CD4-positive, alpha-beta T cell (primary cell): ENCODE measurements around the gene SYN1. TPM values are rescaled to one million over a fixed set of nuclear protein-coding genes. Genes with fewer than 3 reads are reported as not detected.

Source experiments
- ATAC-seq: fragments of 200-7000 bp; cut with Tn5 transposase; one replicate; pipeline ENCODE4 v1.10.0; 2022; ENCODE audit warnings: mild to moderate bottlenecking; ENCODE audit not compliant: poor library complexity
- CTCF ChIA-PET: fragments of 350-600 bp; sonication (Branson Sonifier 250); formaldehyde crosslinking; loops from one replicate; lab custom pipeline; 2021; ENCODE audit warnings: antibody characterized with exemption, inconsistent platforms; lab: Charles Lee
- POLR2A ChIA-PET: fragments of 350-600 bp; sonication (Branson Sonifier 250); formaldehyde crosslinking; loops from one replicate; lab custom pipeline; 2021; ENCODE audit warnings: antibody characterized with exemption, inconsistent platforms; lab: Charles Lee
- DNase-seq, 14 experiments: peaks; one replicate each; pipeline ENCODE4 v3.0.0-alpha.2; 2013 to 2020; ENCODE audit warnings: mixed read lengths in 2 of 14
- H3K27ac ChIP-seq, 2 donors: one replicate each; pipeline versions ENCODE4 v1.5.1 to v1.7.0; 2013; ENCODE audit warnings: low read length in 2 of 2, low read depth in 1 of 2, mild to moderate bottlenecking in 1 of 2
- H3K27me3 ChIP-seq, 2 experiments: 1 replicate in 1 of 2; 2 replicates in 1 of 2; pipeline versions ENCODE4 v1.6.1 to v1.7.0; 2013; ENCODE audit warnings: low read length in 2 of 2, control low read depth in 1 of 2, mild to moderate bottlenecking in 1 of 2, moderate library complexity in 1 of 2; ENCODE audit not compliant: insufficient read depth in 2 of 2, control insufficient read depth in 1 of 2
- H3K36me3 ChIP-seq: one replicate; pipeline ENCODE4 v1.6.1; 2013; ENCODE audit warnings: low read length, control low read depth; ENCODE audit not compliant: insufficient read depth
- H3K4me1 ChIP-seq: one replicate; pipeline ENCODE4 v1.6.1; 2013; ENCODE audit warnings: low read length, control low read depth; ENCODE audit not compliant: insufficient read depth
- H3K4me3 ChIP-seq: one replicate; pipeline ENCODE4 v1.5.1; 2013; ENCODE audit warnings: mild to moderate bottlenecking, low read length, moderate library complexity
- H3K9me3 ChIP-seq, 2 experiments: 1 replicate in 1 of 2; 2 replicates in 1 of 2; pipeline versions ENCODE4 v1.6.1 to v1.7.0; 2013; ENCODE audit warnings: low read length in 2 of 2, mild to moderate bottlenecking in 2 of 2, control low read depth in 1 of 2, moderate library complexity in 1 of 2; ENCODE audit not compliant: control insufficient read depth in 1 of 2, insufficient read depth in 1 of 2
- H3K27ac Mint-ChIP-seq: one replicate; pipeline ENCODE4 v1.8.0; 2020; ENCODE audit warnings: mixed read lengths
- H3K27me3 Mint-ChIP-seq: one replicate; pipeline ENCODE4 v1.8.0; 2021; ENCODE audit warnings: mixed read lengths
- H3K36me3 Mint-ChIP-seq: one replicate; pipeline ENCODE4 v1.8.0; 2021; ENCODE audit warnings: low read depth, mixed read lengths
- H3K4me1 Mint-ChIP-seq: one replicate; pipeline ENCODE4 v1.8.0; 2021; ENCODE audit warnings: low read depth, mixed read lengths
- H3K4me3 Mint-ChIP-seq: one replicate; pipeline ENCODE4 v1.8.0; 2020; ENCODE audit warnings: mild to moderate bottlenecking, mixed read lengths
- H3K9me3 Mint-ChIP-seq: one replicate; pipeline ENCODE4 v1.8.0; 2020; ENCODE audit warnings: mixed read lengths
- intact Hi-C, 2 experiments: fragments of 100-400 bp; cut with DNase I in 1 of 2; cut with micrococcal nuclease in 1 of 2; formaldehyde crosslinking; loops; one replicate each; pipeline versions ENCODE4 v1.15.1 to v1.9.0; 2023 to 2025; cut with DNase I, micrococcal nuclease
- total RNA-seq, 174 experiments: library from RNA in 2 of 174; stranded (reverse) in 2 of 174; gene quantifications; one replicate each; pipeline ENCODE4 v1.2.3 and lab custom pipeline; 2021 to 2026
- TF ChIP-seq, protein P1 (sequence below): fragments of 200-600 bp; IDR thresholded peaks from one replicate; pipeline ENCODE4 v1.8.0; 2022; ENCODE audit warnings: antibody characterized with exemption, mild to moderate bottlenecking

The SYN1 gene
- total RNA-seq, 2 experiments from 2014 or later: 0.27 to 0.87 TPM

- Mint-ChIP-seq H3K4me1 (peaks cover 24% of the 10 kb centered on the region), H3K36me3 (peaks cover under 1% of the 10 kb centered on the region), H3K27ac (no peak overlapping the region), H3K4me3 (no peak overlapping the region), H3K27me3 (peaks cover 5% of the 10 kb centered on the region), H3K9me3 (no peaks in the 10 kb centered on the region)
- intact Hi-C loops: no loop called here
- POLR2A ChIA-PET: no interaction called here
- no peak overlapping the region for H3K27ac ChIP-seq
- no peak overlapping the region for H3K4me3 ChIP-seq
- TF ChIP-seq, protein P1, sequence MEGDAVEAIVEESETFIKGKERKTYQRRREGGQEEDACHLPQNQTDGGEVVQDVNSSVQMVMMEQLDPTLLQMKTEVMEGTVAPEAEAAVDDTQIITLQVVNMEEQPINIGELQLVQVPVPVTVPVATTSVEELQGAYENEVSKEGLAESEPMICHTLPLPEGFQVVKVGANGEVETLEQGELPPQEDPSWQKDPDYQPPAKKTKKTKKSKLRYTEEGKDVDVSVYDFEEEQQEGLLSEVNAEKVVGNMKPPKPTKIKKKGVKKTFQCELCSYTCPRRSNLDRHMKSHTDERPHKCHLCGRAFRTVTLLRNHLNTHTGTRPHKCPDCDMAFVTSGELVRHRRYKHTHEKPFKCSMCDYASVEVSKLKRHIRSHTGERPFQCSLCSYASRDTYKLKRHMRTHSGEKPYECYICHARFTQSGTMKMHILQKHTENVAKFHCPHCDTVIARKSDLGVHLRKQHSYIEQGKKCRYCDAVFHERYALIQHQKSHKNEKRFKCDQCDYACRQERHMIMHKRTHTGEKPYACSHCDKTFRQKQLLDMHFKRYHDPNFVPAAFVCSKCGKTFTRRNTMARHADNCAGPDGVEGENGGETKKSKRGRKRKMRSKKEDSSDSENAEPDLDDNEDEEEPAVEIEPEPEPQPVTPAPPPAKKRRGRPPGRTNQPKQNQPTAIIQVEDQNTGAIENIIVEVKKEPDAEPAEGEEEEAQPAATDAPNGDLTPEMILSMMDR: no peak
- DNase-seq (no peak), ATAC-seq (no peak)
- H3K4me1 ChIP-seq: peaks cover 41% of the 10 kb centered on the region
- no peaks in the 10 kb centered on the region for H3K27me3 ChIP-seq
- CTCF ChIA-PET: no interaction called here
- no peaks in the 10 kb centered on the region for H3K36me3 ChIP-seq
- peaks cover 0 to 3% of the 10 kb centered on the region in 2 experiments for H3K9me3 ChIP-seq
Measured at GRCh38 chrX:47577424-47577823, 42.2 kb downstream of the SYN1 start.

GRCh38 chrX:47576021-47576898 is 43.4 kb downstream of the SYN1 start:
- H3K9me3 Mint-ChIP-seq: no peaks in the 10 kb centered on the region
- peaks cover 0 to 3% of the 10 kb centered on the region in 2 experiments for H3K9me3 ChIP-seq
- no peak for ATAC-seq

DNA sequence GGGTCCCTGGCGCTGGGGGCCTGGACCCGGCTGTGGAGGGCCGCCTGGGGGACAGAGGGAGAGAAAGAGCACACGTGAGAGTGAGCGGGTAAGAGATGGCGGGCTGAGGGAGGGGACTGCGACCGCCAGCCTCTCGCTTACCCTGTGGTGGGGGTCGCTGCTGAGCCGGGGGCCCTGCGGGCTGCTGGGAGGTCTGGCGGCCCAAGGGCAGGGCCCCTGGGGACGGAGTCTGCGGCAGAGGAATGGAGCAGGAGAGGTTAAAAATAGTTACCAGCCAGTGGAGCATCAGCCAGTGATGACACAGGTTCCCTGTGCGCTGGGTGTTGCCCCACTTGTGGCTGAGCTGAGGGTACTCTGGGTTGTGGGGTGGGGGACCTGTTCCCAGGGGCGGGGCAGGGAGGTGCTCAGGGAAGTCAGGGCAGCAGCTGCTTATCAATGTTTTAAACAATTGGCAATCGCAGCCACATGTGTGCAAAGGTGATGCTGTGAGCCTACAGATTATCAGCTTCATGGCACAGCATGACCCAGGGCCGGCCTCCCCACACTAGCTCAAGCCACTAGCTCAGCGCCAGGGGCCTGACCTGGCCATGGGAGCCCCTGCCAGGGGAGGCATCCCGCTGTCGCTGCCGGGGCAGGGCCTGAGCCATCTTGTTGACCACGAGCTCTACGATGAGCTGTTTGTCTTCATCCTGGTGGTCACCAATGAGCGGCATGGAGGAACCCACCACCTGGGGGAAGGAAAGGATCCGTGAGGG is 44.9 kb downstream of the SYN1 start:
- Histone ChIP-seq H3K27ac (no peak overlapping the region), H3K4me3 (no peak overlapping the region), H3K4me1 (peaks cover 28% of the 10 kb centered on the region), H3K36me3 (peaks cover 16% of the 10 kb centered on the region), H3K27me3 (no peaks in the 10 kb centered on the region), H3K9me3 (peaks cover 0 to 3% of the 10 kb centered on the region in 2 experiments)
- no peak overlapping the region for H3K4me3 Mint-ChIP-seq
- POLR2A ChIA-PET: no interaction called here
- ATAC-seq: no peak
- TF ChIP-seq, protein P1: no peak
- no peak overlapping the region for H3K27ac Mint-ChIP-seq
- peaks cover 5% of the 10 kb centered on the region for H3K27me3 Mint-ChIP-seq
- no peak for DNase-seq
- peaks cover 28% of the 10 kb centered on the region for H3K36me3 Mint-ChIP-seq
- H3K4me1 Mint-ChIP-seq: peaks cover 9% of the 10 kb centered on the region
- H3K9me3 Mint-ChIP-seq: no peaks in the 10 kb centered on the region
- intact Hi-C loops: no loop called here
- CTCF ChIA-PET: no interaction called here

More at GRCh38 chrX:47576021-47576898, 43.4 kb downstream of the SYN1 start:
- intact Hi-C loops: no loop called here
- DNase-seq: no peak
- H3K4me1 ChIP-seq: peaks cover 30% of the 10 kb centered on the region
- H3K4me3 ChIP-seq: no peak overlapping the region
- Mint-ChIP-seq H3K27me3 (peaks cover 5% of the 10 kb centered on the region), H3K4me3 (no peak overlapping the region), H3K27ac (no peak overlapping the region), H3K4me1 (peaks cover 14% of the 10 kb centered on the region), H3K36me3 (peaks cover 12% of the 10 kb centered on the region)
- H3K27ac ChIP-seq: no peak overlapping the region
- ChIA-PET CTCF (no interaction called here), POLR2A (no interaction called here)
- H3K27me3 ChIP-seq: no peaks in the 10 kb centered on the region
- TF ChIP-seq, protein P1: no peak
- peaks cover 4% of the 10 kb centered on the region for H3K36me3 ChIP-seq
